Dedifferentiated amniotic fluid mesenchymal stem cell (primary cell): ENCODE data around the gene TRIM34.
"Not testable (repeated sequence)": the region's sequence is repeated elsewhere in the genome, so short reads cannot be mapped to it uniquely, and the experiment has no call there.

Source experiments
- DNase-seq: peaks from one replicate; pipeline ENCODE4 v3.0.0-alpha.2; 2016; ENCODE audit errors: extremely low spot score

TRIM34 gene

DNA sequence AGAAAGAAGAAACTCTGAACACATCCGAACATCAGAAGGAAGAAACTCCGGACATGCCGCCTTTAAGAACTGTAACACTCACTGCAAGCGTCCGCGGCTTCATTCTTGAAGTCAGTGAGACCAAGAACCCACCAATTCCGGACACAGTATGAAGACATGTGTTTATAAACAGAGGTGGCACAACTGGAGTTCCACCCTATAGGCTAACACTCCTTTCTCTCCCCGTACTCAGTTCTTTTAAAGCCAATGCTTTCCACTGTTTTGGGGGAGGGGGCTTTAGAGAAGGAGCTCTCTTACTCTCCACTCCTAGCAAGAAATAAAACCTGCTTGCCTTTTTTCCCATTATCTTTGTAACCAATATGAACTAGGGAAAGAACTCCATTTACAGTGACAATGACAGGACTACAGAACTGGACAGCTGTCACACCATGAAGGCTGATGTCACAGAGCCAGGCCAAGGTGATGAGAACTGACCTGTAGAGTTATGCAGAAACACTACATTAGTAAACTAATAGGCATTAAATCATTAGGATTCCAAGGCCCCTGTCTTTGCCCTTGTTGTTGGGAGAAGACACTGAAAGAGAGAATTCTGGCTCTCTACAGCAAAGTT lies 59.3 kb downstream of the TRIM34 start:
- no peak for DNase-seq

DNA sequence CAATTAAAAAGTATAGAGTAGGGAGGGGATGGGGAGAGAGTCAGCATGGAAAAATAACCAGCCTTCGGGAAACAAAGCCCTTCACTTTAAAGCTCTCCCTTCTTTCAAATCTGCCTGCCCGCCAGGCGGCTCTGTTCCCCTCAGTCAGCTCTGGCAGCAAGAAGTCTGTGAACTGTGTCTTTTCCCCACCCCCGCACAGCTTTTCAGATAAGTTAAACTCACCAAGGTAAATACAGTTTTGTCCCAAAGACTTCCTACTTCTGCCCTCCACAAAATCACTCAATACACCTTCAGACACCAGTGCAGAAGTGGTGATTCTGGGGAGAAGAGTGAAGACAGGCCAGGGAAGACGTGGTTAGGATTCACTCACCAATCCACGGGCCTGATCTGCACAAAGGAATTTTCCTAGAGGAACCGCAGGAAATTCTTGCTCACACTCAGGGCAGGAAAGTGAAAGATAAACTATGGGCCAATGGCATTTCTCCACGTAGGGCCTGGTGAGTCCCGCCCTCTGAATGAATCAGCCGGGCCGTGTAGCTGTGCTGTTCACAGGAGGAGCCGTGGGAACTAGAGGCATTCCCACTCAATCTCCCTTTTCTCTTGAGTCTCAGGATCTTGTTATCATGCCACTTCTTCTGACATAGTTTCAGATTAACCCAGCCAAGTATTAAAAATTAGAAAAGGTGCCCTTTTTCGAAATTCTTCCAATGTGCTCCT lies 60.0 kb downstream of the TRIM34 start, which contains the start of gene TRIM5:
TSS of gene TRIM5 (minus strand) at position 429 of the 717 bp plus-strand sequence. CDS start 4,897 bp downstream, outside the sequence.
- DNase-seq = peak; percentile 98

DNA sequence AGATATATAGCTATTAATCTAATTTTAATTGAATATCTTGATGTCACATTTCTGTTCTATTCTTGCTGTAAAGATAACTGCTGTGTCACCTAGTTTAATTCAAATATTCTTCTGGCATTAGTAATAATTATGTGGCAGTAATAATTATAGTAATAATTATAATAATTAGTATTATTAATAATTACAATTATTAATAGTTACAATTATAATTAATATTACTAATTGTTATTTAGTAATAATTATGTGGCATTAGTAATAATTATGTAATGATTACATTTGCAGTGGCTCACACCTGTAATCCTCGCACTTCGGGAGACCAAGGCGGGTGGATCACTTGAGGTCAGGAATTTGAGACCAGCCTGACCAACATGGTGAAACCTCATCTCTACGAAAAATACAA lies 61.6 kb downstream of the TRIM34 start:
- DNase-seq = no peak

DNA sequence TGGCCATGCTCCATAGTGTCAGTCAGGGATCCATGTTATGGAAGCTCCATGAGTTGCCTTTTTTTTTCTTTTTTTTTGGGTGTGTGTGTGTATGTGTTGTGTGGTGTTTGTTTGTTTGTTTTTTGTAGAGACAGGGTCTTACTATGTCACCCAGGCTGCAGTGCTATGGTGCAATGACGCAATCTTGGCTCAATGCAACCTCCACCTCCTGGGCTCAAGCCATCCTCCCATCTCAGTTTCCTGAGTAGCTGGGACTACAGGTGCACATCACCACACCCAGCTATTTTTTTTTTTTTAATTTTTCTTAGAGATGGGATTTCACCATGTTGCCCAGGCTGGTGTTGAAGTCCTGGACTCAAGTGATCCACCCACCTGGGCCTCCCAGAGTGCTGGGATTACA lies 63.7 kb downstream of the TRIM34 start:
- DNase-seq = no peak

DNA sequence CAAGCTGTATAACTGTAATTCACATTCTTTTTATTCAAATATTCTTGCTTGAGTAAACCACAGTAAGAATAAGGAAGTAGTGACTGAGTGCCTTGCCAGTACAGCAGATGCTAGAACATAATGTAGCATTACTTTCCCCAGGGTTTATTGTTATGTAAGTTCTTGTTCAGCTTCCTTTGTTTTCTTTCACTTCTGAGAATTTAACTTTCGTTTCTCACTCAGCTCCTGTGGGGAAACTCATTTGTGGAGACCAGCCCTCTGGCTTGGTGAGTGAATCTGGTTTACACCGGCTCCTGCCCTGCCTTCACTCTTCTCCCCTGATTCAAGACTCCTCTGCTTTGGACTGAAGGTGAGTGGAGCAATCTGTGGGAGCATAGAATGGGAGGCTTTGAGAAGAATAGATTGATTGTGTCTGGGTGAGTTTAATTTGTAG lies 64.8 kb downstream of the TRIM34 start, which contains the start of gene TRIM22:
TSS of gene TRIM22 (plus strand) at position 240 of the 433 bp plus-strand sequence. CDS start 6,443 bp downstream, outside the sequence.
- DNase-seq = peak; percentile 49

DNA sequence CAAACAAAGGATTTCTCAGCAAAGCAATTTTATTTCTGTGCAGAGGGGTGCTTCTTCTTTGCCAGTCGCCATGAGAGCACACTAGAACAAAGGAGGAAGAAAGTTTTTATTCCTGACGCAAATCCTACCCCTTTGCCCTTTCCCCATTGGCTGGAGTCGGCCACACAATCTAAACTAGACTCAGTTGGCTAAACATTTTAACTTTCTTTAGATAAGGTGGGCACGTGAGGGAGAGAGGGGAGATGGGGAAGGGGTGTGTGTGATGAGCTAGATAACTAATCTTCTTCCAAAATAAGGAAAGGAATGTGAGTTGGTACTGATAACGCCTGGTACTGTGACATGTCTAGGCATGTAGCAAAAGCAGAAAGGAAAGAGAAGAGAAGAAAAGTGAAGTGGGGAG lies 65.4 kb downstream of the TRIM34 start:
- DNase-seq = no peak

DNA sequence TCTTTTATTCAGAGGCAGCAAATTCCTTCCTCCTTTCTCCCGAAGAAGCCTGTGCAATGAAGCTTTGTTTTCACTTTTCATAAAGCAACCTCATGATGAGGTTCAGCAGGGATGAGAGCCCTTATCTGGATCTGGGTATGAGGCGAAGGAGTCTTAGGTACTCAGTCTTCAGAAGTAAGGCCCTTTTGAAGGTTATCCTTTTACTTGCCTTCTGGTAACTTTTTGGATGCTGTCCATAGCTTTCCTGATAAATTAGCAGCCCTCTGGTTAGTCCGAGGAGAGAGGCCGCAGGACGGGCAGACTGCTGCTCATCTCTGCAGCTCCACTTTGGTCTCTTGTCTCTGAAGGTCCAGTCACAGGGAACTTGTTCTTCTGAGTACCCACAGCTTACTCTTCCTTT lies 65.9 kb downstream of the TRIM34 start:
- DNase-seq = no peak

DNA sequence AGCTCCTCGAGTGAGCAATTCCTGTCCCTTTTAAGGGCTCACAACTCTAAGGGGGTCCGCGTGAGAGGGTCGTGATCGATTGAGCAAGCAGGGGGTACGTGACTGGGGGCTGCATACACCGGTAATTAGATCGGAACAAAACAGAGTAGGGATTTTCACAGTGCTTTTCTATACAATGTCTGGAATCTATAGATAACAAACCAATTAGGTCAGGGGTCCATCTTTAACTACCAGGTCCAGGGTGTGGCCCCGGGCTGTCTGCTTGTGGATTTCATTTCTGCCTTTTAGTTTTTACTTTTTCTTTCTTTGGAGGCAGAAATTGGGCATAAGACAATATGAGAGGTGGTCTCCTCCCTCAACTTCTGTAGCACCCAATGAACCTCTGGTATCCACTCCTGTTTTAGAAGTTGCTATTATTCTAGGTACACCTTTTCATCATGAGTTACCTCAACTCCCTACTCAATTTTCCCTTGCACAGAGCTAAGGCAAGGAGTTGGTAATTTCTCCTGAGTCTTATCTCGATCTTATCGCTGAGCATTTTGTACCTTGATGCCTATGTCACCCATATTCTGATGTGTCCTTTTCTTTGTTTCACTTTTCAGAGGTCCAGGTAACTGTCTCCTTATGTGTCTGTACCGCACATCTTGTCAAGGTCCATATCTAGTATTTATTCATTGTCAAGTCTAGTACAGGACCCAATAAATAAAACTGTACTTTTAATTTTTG lies 66.6 kb downstream of the TRIM34 start:
- not testable (repeated sequence) for DNase-seq

DNA sequence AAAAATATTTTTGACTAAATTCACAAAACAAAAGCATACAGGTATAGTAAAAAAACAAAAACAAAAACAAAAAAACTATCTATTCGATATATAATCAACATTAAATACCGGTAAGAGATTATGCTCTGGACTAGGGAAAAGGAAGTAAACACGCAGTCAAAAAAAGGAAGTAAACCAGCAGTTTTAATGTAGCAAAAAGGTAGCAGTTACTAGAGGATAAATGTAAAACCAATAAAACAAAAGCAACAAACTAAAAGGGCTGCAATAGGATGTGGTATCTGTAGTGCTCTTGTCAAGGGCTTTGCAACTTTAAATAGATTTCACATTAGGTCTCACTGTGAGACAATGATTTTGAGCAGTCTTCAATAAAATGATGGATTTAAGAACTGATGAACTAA lies 67.2 kb downstream of the TRIM34 start:
- no peak for DNase-seq
